ENCODE measurements around the gene PLEKHM2. TPM values are rescaled to one million over a fixed set of nuclear protein-coding genes. Genes with fewer than 3 reads are reported as not detected.

Gene PLEKHM2
- total RNA-seq, 1 experiment from 2014 or later = 33.3 TPM

DNA sequence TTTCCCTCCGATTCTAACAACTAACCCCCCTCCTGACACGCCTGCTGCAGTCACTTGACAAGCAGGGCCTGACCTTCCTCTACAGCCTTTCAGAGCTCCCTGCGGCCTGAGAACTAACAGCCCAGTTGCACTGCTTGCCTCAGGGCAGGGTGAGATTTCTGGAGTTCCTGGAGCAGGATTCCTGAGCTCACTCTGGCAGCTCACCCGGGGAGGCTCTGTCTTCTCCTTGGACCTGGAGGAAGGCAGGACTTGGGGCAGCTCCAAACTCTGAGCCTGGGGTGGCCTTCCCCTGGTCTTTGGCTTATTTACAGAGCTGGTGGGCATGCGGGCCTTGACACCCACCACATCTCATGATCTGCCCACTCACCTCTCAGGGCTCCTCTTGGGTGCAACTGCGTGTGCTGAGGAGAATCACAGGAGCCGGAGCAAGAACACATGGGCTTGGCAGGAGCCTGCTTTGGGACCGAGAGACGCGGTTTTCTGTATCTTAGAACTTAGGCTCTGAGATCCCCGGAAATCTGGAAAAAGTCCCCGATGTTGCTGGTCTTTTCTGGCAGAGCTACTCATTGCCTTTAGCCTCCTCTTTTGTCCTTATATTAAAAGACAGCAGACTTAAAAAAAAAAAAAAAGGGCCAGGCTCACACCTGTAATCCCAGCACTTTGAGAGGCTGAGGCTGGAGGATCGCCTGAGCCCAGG, 38.9 kb downstream of the PLEKHM2 start:
- POLR2A ChIA-PET = no interaction called here
- peak in 1 of 2 experiments; percentile 57 for DNase-seq
- BruUV-seq (replicated peaks) = no TSS peak
- Mint-ChIP-seq H3K27me3 (ENCODE audit: insufficient read depth, unreplicated experiment) (no peaks in the 10 kb centered on the region), H3K9me3 (ENCODE audit: unreplicated experiment) (no peaks in the 10 kb centered on the region), H3K27ac (ENCODE audit: unreplicated experiment) (no peak overlapping the region), H3K4me3 (ENCODE audit: unreplicated experiment) (no peak overlapping the region), H3K4me1 (ENCODE audit: low read depth, unreplicated experiment) (no peaks in the 10 kb centered on the region), H3K36me3 (ENCODE audit: insufficient read depth, unreplicated experiment) (peaks cover 34% of the 10 kb centered on the region)
- Histone ChIP-seq H3K4me3 (ENCODE audit: low read depth, low read length) (no peak overlapping the region), H3K36me3 (ENCODE audit: control insufficient read depth, insufficient read depth, low read length) (no peaks in the 10 kb centered on the region; the same call in 1 of the 2 replicates), H3K9me3 (no peaks in the 10 kb centered on the region), H3K4me1 (no peaks in the 10 kb centered on the region), H3K27me3 (replicated peaks; ENCODE audit: control insufficient read depth, insufficient read depth, low read length) (no peaks in the 10 kb centered on the region)
- CTCF ChIA-PET = interaction anchor here (0.6 kb wide), 1 partner anchor 435 kb away, joined by 4 read pairs; no protein-coding TSS in a partner anchor
- TF ChIP-seq, protein P1, sequence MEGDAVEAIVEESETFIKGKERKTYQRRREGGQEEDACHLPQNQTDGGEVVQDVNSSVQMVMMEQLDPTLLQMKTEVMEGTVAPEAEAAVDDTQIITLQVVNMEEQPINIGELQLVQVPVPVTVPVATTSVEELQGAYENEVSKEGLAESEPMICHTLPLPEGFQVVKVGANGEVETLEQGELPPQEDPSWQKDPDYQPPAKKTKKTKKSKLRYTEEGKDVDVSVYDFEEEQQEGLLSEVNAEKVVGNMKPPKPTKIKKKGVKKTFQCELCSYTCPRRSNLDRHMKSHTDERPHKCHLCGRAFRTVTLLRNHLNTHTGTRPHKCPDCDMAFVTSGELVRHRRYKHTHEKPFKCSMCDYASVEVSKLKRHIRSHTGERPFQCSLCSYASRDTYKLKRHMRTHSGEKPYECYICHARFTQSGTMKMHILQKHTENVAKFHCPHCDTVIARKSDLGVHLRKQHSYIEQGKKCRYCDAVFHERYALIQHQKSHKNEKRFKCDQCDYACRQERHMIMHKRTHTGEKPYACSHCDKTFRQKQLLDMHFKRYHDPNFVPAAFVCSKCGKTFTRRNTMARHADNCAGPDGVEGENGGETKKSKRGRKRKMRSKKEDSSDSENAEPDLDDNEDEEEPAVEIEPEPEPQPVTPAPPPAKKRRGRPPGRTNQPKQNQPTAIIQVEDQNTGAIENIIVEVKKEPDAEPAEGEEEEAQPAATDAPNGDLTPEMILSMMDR (IDR thresholded peaks at IDR 0.05; ENCODE audit: insufficient read depth in 1 of 2, low read depth in 1 of 2, low read length in 1 of 2, severe bottlenecking in 1 of 2, unreplicated experiment in 1 of 2) = no peak
- intact Hi-C loops (cut with micrococcal nuclease; ENCODE audit: unreplicated experiment) = no loop called here

- DNase-seq = no peak
- Mint-ChIP-seq H3K36me3 (ENCODE audit: insufficient read depth, unreplicated experiment) (peaks cover 27% of the 10 kb centered on the region), H3K4me3 (ENCODE audit: unreplicated experiment) (no peak overlapping the region), H3K4me1 (ENCODE audit: low read depth, unreplicated experiment) (no peaks in the 10 kb centered on the region), H3K27me3 (ENCODE audit: insufficient read depth, unreplicated experiment) (no peaks in the 10 kb centered on the region), H3K9me3 (ENCODE audit: unreplicated experiment) (no peaks in the 10 kb centered on the region), H3K27ac (ENCODE audit: unreplicated experiment) (no peak overlapping the region)
- BruUV-seq (replicated peaks) = no TSS peak
- POLR2A ChIA-PET = no interaction called here
- CTCF ChIA-PET = no interaction called here
- intact Hi-C loops (cut with micrococcal nuclease; ENCODE audit: unreplicated experiment) = no loop called here
- no peaks in the 10 kb centered on the region for H3K27me3 ChIP-seq (replicated peaks; ENCODE audit: control insufficient read depth, insufficient read depth, low read length)
- H3K4me3 ChIP-seq (ENCODE audit: low read depth, low read length) = no peak overlapping the region
- no peaks in the 10 kb centered on the region for H3K9me3 ChIP-seq
- H3K36me3 ChIP-seq (ENCODE audit: control insufficient read depth, insufficient read depth, low read length) = no peaks in the 10 kb centered on the region; the same call in 1 of the 2 replicates
- TF ChIP-seq, protein P1 (IDR thresholded peaks at IDR 0.05; ENCODE audit: insufficient read depth in 1 of 2, low read depth in 1 of 2, low read length in 1 of 2, severe bottlenecking in 1 of 2, unreplicated experiment in 1 of 2) = no peak
- no peaks in the 10 kb centered on the region for H3K4me1 ChIP-seq
Measured at GRCh38 chr1:15723631-15724246, 39.6 kb downstream of the PLEKHM2 start.

DNA sequence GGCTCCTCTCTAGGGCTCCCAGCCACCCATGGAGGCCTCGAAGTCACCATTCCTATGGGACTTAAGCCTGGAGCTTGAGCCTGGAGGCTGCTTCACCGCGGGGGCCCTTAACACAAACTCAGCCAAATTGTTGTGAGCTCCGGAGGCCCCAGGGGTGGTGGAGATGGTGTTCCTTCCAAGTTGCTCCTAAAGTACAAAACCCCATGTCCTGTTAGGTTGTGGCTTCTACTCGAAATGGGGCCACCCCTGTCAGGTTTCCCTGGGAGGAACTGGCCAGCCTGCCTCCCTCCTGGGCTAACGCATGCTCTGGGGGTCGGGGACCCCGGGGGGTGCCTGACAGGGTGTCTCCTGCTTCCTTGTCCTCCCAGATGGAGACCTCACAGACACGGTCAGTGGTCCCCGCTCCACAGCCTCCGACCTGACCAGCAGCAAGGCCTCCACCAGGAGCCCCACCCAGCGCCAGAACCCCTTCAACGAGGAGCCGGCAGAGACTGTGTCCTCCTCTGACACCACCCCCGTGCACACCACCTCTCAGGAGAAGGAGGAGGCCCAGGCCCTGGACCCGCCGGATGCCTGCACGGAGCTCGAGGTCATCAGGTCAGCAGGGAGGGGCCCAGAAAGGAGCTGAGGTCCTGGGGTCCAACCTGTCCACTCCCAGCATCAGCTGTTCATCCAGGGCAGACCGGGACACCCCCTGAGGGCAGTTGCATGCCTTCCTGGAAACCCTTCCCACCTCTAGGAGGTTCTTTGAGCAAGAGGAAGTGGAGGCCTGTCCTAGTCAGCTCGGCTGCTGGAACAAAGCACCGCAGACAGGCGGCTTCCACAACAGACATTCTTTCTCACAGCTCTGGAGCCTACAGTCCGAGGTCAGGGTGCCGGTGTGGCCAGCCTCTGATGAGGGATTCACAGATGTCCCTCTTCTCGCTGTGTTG, 41.1 kb downstream of the PLEKHM2 start:
- intact Hi-C loops (cut with micrococcal nuclease; ENCODE audit: unreplicated experiment) = no loop called here
- Mint-ChIP-seq H3K27me3 (ENCODE audit: insufficient read depth, unreplicated experiment) (no peaks in the 10 kb centered on the region), H3K9me3 (ENCODE audit: unreplicated experiment) (no peaks in the 10 kb centered on the region), H3K36me3 (ENCODE audit: insufficient read depth, unreplicated experiment) (peaks cover 24% of the 10 kb centered on the region), H3K4me3 (ENCODE audit: unreplicated experiment) (no peak overlapping the region), H3K4me1 (ENCODE audit: low read depth, unreplicated experiment) (peaks cover 6% of the 10 kb centered on the region), H3K27ac (ENCODE audit: unreplicated experiment) (no peak overlapping the region)
- Histone ChIP-seq H3K27me3 (replicated peaks; ENCODE audit: control insufficient read depth, insufficient read depth, low read length) (no peaks in the 10 kb centered on the region), H3K9me3 (no peaks in the 10 kb centered on the region), H3K36me3 (ENCODE audit: control insufficient read depth, insufficient read depth, low read length) (no peaks in the 10 kb centered on the region; the same call in 1 of the 2 replicates), H3K4me3 (ENCODE audit: low read depth, low read length) (no peak overlapping the region), H3K4me1 (no peaks in the 10 kb centered on the region)
- CTCF ChIA-PET = no interaction called here
- TF ChIP-seq, protein P1 (IDR thresholded peaks at IDR 0.05; ENCODE audit: insufficient read depth in 1 of 2, low read depth in 1 of 2, low read length in 1 of 2, severe bottlenecking in 1 of 2, unreplicated experiment in 1 of 2) = no peak
- peak in 1 of 2 experiments; percentile 69 for DNase-seq
- POLR2A ChIA-PET = no interaction called here
- BruUV-seq (replicated peaks) = no TSS peak

All from Caco-2 (cell line).